ENCODE measurements around the gene C7.

C7 gene

DNA sequence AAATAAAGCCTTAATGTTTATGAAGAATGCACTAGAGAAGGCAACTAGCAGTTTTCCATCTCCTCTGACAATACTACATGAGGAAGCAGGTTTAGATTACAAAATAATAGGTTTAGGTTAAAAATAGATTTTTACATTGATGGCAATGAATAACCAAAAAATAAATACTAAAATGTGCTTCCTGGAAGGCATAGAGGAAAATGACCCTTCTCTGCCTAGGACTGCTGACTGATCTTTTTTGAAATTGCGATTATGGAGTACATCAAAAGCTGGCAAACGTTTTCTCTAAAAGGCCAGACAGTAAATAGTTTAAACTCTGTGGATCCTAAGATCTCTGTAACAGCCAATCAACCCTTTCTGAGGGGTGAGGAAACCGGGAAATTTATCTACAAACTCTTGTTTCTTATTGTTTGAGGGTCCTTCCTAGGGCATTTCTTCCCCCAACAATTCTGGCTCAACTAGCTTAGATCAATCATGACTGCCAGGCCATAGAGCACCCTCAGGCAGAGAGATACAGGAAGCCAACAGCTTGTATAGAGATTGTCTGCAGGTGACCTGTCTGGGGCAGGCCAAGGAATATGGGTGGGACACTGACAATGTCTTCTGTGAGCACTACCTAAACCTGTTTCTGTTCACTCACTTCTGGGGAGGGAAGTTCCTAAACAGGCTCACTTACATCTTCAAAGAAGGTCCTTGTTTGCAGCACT is 94.5 kb downstream of the C7 start:
- 69% methylated on average over 2 of the region's 3 CpGs for WGBS
- H3K36me3 ChIP-seq (ENCODE audit: control insufficient read depth in 1 of 2, insufficient read depth in 2 of 2, low read depth in 1 of 2, low read length in 2 of 2) = no peaks in the 10 kb centered on the region

GRCh38 chr5:41004931-41005330 is 95.6 kb downstream of the C7 start:
- Histone ChIP-seq H3K9me3 (ENCODE audit: control insufficient read depth, low read length) (no peaks in the 10 kb centered on the region), H4K8ac (ENCODE audit: low read length) (no peak overlapping the region), H3K23ac (ENCODE audit: low read length in 2 of 2) (no peak overlapping the region), H3K18ac (ENCODE audit: low read depth in 1 of 2, low read length in 2 of 2) (no peak overlapping the region), H2BK15ac (ENCODE audit: low read depth, poor library complexity, severe bottlenecking) (no peak overlapping the region), H2BK5ac (ENCODE audit: low read depth, low read length, poor library complexity, severe bottlenecking) (no peak overlapping the region), H3K4me2 (ENCODE audit: low read length, poor library complexity, severe bottlenecking) (no peak overlapping the region), H3K14ac (ENCODE audit: low read length in 2 of 2) (no peak overlapping the region), H4K91ac (ENCODE audit: low read length) (no peak overlapping the region), H2AFZ (ENCODE audit: low read depth, low read length) (no peak overlapping the region), H2BK12ac (ENCODE audit: low read length in 2 of 2) (no peak overlapping the region), H3K9ac (ENCODE audit: low read length) (no peak overlapping the region), H3K27me3 (ENCODE audit: control insufficient read depth in 1 of 2, insufficient read depth in 1 of 2, low read length in 2 of 2) (no peaks in the 10 kb centered on the region), H2AK5ac (ENCODE audit: low read length, severe bottlenecking) (no peak overlapping the region), H3K36me3 (ENCODE audit: control insufficient read depth in 1 of 2, insufficient read depth in 2 of 2, low read depth in 1 of 2, low read length in 2 of 2) (no peaks in the 10 kb centered on the region), H2BK120ac (ENCODE audit: low read depth, low read length) (no peak overlapping the region), H3K27ac (ENCODE audit: low read length, poor library complexity, severe bottlenecking) (no peak overlapping the region), H3K79me1 (replicated peaks; ENCODE audit: low read length, poor library complexity, severe bottlenecking) (no peaks in the 10 kb centered on the region), H3K4me3 (ENCODE audit: insufficient read depth in 1 of 2, low read depth in 1 of 2, low read length in 2 of 2) (no peak overlapping the region), H3K4ac (ENCODE audit: low read depth in 1 of 2, low read length in 2 of 2) (no peak overlapping the region), H3K4me1 (ENCODE audit: control insufficient read depth, insufficient read depth, low read depth, low read length) (no peaks in the 10 kb centered on the region)
- WGBS = 82% methylated on average over 7 of the region's 7 CpGs
- DNase-seq = no peak

More for the DNA sequence above, 94.5 kb downstream of the C7 start:
- no peak overlapping the region for H3K9ac ChIP-seq (ENCODE audit: low read length)
- H2AFZ ChIP-seq (ENCODE audit: low read depth, low read length) = no peak overlapping the region
- H2BK120ac ChIP-seq (ENCODE audit: low read depth, low read length) = no peak overlapping the region
- H4K91ac ChIP-seq (ENCODE audit: low read length) = no peak overlapping the region
- H3K23ac ChIP-seq (ENCODE audit: low read length in 2 of 2) = no peak overlapping the region
- H2BK5ac ChIP-seq (ENCODE audit: low read depth, low read length, poor library complexity, severe bottlenecking) = no peak overlapping the region
- H3K4ac ChIP-seq (ENCODE audit: low read depth in 1 of 2, low read length in 2 of 2) = no peak overlapping the region
- H3K14ac ChIP-seq (ENCODE audit: low read length in 2 of 2) = no peak overlapping the region
- no peak overlapping the region for H4K8ac ChIP-seq (ENCODE audit: low read length)
- H2BK12ac ChIP-seq (ENCODE audit: low read length in 2 of 2) = no peak overlapping the region
- H3K27ac ChIP-seq (ENCODE audit: low read length, poor library complexity, severe bottlenecking) = no peak overlapping the region
- DNase-seq = no peak
- H3K18ac ChIP-seq (ENCODE audit: low read depth in 1 of 2, low read length in 2 of 2) = no peak overlapping the region
- no peaks in the 10 kb centered on the region for H3K9me3 ChIP-seq (ENCODE audit: control insufficient read depth, low read length)
- no peaks in the 10 kb centered on the region for H3K27me3 ChIP-seq (ENCODE audit: control insufficient read depth in 1 of 2, insufficient read depth in 1 of 2, low read length in 2 of 2)
- no peaks in the 10 kb centered on the region for H3K4me1 ChIP-seq (ENCODE audit: control insufficient read depth, insufficient read depth, low read depth, low read length)
- no peak overlapping the region for H2BK15ac ChIP-seq (ENCODE audit: low read depth, poor library complexity, severe bottlenecking)
- no peak overlapping the region for H3K4me3 ChIP-seq (ENCODE audit: insufficient read depth in 1 of 2, low read depth in 1 of 2, low read length in 2 of 2)
- no peaks in the 10 kb centered on the region for H3K79me1 ChIP-seq (replicated peaks; ENCODE audit: low read length, poor library complexity, severe bottlenecking)
- no peak overlapping the region for H2AK5ac ChIP-seq (ENCODE audit: low read length, severe bottlenecking)
- no peak overlapping the region for H3K4me2 ChIP-seq (ENCODE audit: low read length, poor library complexity, severe bottlenecking)

- Histone ChIP-seq H3K79me1 (replicated peaks; ENCODE audit: low read length, poor library complexity, severe bottlenecking) (no peaks in the 10 kb centered on the region), H2BK12ac (ENCODE audit: low read length in 2 of 2) (no peak overlapping the region), H2BK5ac (ENCODE audit: low read depth, low read length, poor library complexity, severe bottlenecking) (no peak overlapping the region), H2BK15ac (ENCODE audit: low read depth, poor library complexity, severe bottlenecking) (no peak overlapping the region), H3K4me1 (ENCODE audit: control insufficient read depth, insufficient read depth, low read depth, low read length) (no peaks in the 10 kb centered on the region), H2AK5ac (ENCODE audit: low read length, severe bottlenecking) (no peak overlapping the region), H4K91ac (ENCODE audit: low read length) (no peak overlapping the region), H2BK120ac (ENCODE audit: low read depth, low read length) (no peak overlapping the region), H3K18ac (ENCODE audit: low read depth in 1 of 2, low read length in 2 of 2) (no peak overlapping the region), H3K4me3 (ENCODE audit: insufficient read depth in 1 of 2, low read depth in 1 of 2, low read length in 2 of 2) (no peak overlapping the region), H3K14ac (ENCODE audit: low read length in 2 of 2) (no peak overlapping the region), H3K27ac (ENCODE audit: low read length, poor library complexity, severe bottlenecking) (no peak overlapping the region), H3K9me3 (ENCODE audit: control insufficient read depth, low read length) (no peaks in the 10 kb centered on the region), H4K8ac (ENCODE audit: low read length) (no peak overlapping the region), H3K4ac (ENCODE audit: low read depth in 1 of 2, low read length in 2 of 2) (no peak overlapping the region), H3K23ac (ENCODE audit: low read length in 2 of 2) (no peak overlapping the region), H3K36me3 (ENCODE audit: control insufficient read depth in 1 of 2, insufficient read depth in 2 of 2, low read depth in 1 of 2, low read length in 2 of 2) (no peaks in the 10 kb centered on the region), H3K4me2 (ENCODE audit: low read length, poor library complexity, severe bottlenecking) (no peak overlapping the region), H3K27me3 (ENCODE audit: control insufficient read depth in 1 of 2, insufficient read depth in 1 of 2, low read length in 2 of 2) (no peaks in the 10 kb centered on the region), H2AFZ (ENCODE audit: low read depth, low read length) (no peak overlapping the region), H3K9ac (ENCODE audit: low read length) (no peak overlapping the region)
- DNase-seq = no peak
- WGBS = 87% methylated on average over 3 of the region's 4 CpGs
Measured at GRCh38 chr5:41009232-41009631, 99.9 kb downstream of the C7 start.

- H3K79me1 ChIP-seq (replicated peaks; ENCODE audit: low read length, poor library complexity, severe bottlenecking) = no peaks in the 10 kb centered on the region
- no peak overlapping the region for H3K9ac ChIP-seq (ENCODE audit: low read length)
- no peaks in the 10 kb centered on the region for H3K9me3 ChIP-seq (ENCODE audit: control insufficient read depth, low read length)
- H2AFZ ChIP-seq (ENCODE audit: low read depth, low read length) = no peak overlapping the region
- no peaks in the 10 kb centered on the region for H3K36me3 ChIP-seq (ENCODE audit: control insufficient read depth in 1 of 2, insufficient read depth in 2 of 2, low read depth in 1 of 2, low read length in 2 of 2)
- no peak overlapping the region for H3K14ac ChIP-seq (ENCODE audit: low read length in 2 of 2)
- H4K8ac ChIP-seq (ENCODE audit: low read length) = no peak overlapping the region
- no peak overlapping the region for H4K91ac ChIP-seq (ENCODE audit: low read length)
- no peak overlapping the region for H3K4ac ChIP-seq (ENCODE audit: low read depth in 1 of 2, low read length in 2 of 2)
- no peak for DNase-seq
- no peak overlapping the region for H3K18ac ChIP-seq (ENCODE audit: low read depth in 1 of 2, low read length in 2 of 2)
- no peak overlapping the region for H3K27ac ChIP-seq (ENCODE audit: low read length, poor library complexity, severe bottlenecking)
- H2AK5ac ChIP-seq (ENCODE audit: low read length, severe bottlenecking) = no peak overlapping the region
- no peak overlapping the region for H3K4me3 ChIP-seq (ENCODE audit: insufficient read depth in 1 of 2, low read depth in 1 of 2, low read length in 2 of 2)
- no peak overlapping the region for H2BK12ac ChIP-seq (ENCODE audit: low read length in 2 of 2)
- no peaks in the 10 kb centered on the region for H3K27me3 ChIP-seq (ENCODE audit: control insufficient read depth in 1 of 2, insufficient read depth in 1 of 2, low read length in 2 of 2)
- H3K4me2 ChIP-seq (ENCODE audit: low read length, poor library complexity, severe bottlenecking) = no peak overlapping the region
- 90% methylated on average over 6 of the region's 6 CpGs for whole genome bisulfite sequencing
- H2BK120ac ChIP-seq (ENCODE audit: low read depth, low read length) = no peak overlapping the region
- no peak overlapping the region for H2BK5ac ChIP-seq (ENCODE audit: low read depth, low read length, poor library complexity, severe bottlenecking)
- no peak overlapping the region for H2BK15ac ChIP-seq (ENCODE audit: low read depth, poor library complexity, severe bottlenecking)
- no peaks in the 10 kb centered on the region for H3K4me1 ChIP-seq (ENCODE audit: control insufficient read depth, insufficient read depth, low read depth, low read length)
- no peak overlapping the region for H3K23ac ChIP-seq (ENCODE audit: low read length in 2 of 2)
Measured at GRCh38 chr5:41010572-41010971, 101.3 kb downstream of the C7 start.
